Endothelial cell of umbilical vein (primary cell): Measurements from ENCODE around the gene ZNF511. TPM values are rescaled to one million over a fixed set of nuclear protein-coding genes. Genes with fewer than 3 reads are reported as not detected.

Experiments
- BruUV-seq: library from RNA; stranded (reverse); fragments of 400-500 nt; replicated peaks from 2 replicates; lab custom pipeline; 2021; lab: Mats Ljungman, UMichigan
- CTCF ChIA-PET: fragments of 300-600, 350-600 bp; sonication (Branson Sonifier 250); formaldehyde crosslinking; loops from one replicate; lab custom pipeline; 2021; ENCODE audit warnings: antibody characterized with exemption, inconsistent platforms; lab: Charles Lee
- POLR2A ChIA-PET: fragments of 300-600, 350-600 bp; sonication (Branson Sonifier 250); formaldehyde crosslinking; loops from one replicate; lab custom pipeline; 2021; ENCODE audit warnings: antibody characterized with exemption, inconsistent platforms; lab: Charles Lee
- DNase-seq: peaks from one replicate; pipeline ENCODE4 v3.0.0-alpha.2; 2011; ENCODE audit warnings: low read depth, low spot score
- FAIRE-seq: peaks from 2 replicates; lab custom pipeline; 2011; peaks lifted over from hg19 to GRCh38; lab: Jason Lieb, UNC
- H2AFZ ChIP-seq: 2 replicates; pipeline ENCODE4 v1.6.0; 2012; ENCODE audit warnings: low read depth, low read length, control low read depth, inconsistent platforms
- H3K27ac ChIP-seq: 2 replicates; pipeline ENCODE4 v1.5.1; 2011; ENCODE audit warnings: low read depth, mild to moderate bottlenecking, control low read depth, low read length, moderate library complexity; ENCODE audit not compliant: insufficient read depth
- H3K27me3 ChIP-seq, 2 experiments: 2 replicates each; pipeline versions ENCODE4 v1.6.0 to v1.6.1; 2011; ENCODE audit warnings: low read length in 2 of 2, mixed read lengths in 1 of 2; ENCODE audit not compliant: control insufficient read depth in 2 of 2, insufficient read depth in 2 of 2
- H3K36me3 ChIP-seq, 2 experiments: 2 replicates in 1 of 2; 3 replicates in 1 of 2; pipeline ENCODE4 v1.5.1; 2011; ENCODE audit warnings: low read length in 2 of 2, mild to moderate bottlenecking in 1 of 2, moderate library complexity in 1 of 2; ENCODE audit not compliant: control insufficient read depth in 2 of 2, insufficient read depth in 2 of 2; ENCODE audit errors: extremely low read depth in 1 of 2
- H3K4me1 ChIP-seq: 3 replicates; pipeline ENCODE4 v1.5.1; 2011; ENCODE audit warnings: mild to moderate bottlenecking, low read length; ENCODE audit not compliant: control insufficient read depth, insufficient read depth; ENCODE audit errors: extremely low read depth
- H3K4me2 ChIP-seq: 2 replicates; pipeline ENCODE4 v1.6.1; 2011; ENCODE audit warnings: low read length, control low read depth, mixed read lengths; ENCODE audit not compliant: insufficient read depth
- H3K4me3 ChIP-seq, 3 experiments: fragments of 200-600 bp in 1 of 3; sonication (generic), shearing (Covaris generic) in 1 of 3; replicated peaks in 1 of 3; 2 replicates each; pipeline ENCODE4 v1.5.1; 2011 to 2016; ENCODE audit warnings: control low read depth in 3 of 3, low read length in 3 of 3, mild to moderate bottlenecking in 2 of 3, inconsistent platforms in 1 of 3, low read depth in 1 of 3, moderate library complexity in 1 of 3; ENCODE audit not compliant: insufficient read depth in 1 of 3
- H3K79me2 ChIP-seq: 2 replicates; pipeline ENCODE4 v1.6.0; 2012; ENCODE audit warnings: low read length, inconsistent platforms; ENCODE audit not compliant: control insufficient read depth, insufficient read depth
- H3K9ac ChIP-seq: replicated peaks from 2 replicates; pipeline ENCODE3; 2011; ENCODE audit warnings: low read length, control low read depth; ENCODE audit not compliant: insufficient read depth; ENCODE audit errors: extremely low read depth
- H3K9me1 ChIP-seq: replicated peaks from 3 replicates; pipeline ENCODE4 v1.6.0; 2011; ENCODE audit warnings: mild to moderate bottlenecking, low read length; ENCODE audit not compliant: control insufficient read depth, insufficient read depth; ENCODE audit errors: extremely low read depth
- H3K9me3 ChIP-seq: replicated peaks from 2 replicates; pipeline ENCODE4 v1.5.1; 2012; ENCODE audit warnings: low read length, inconsistent platforms; ENCODE audit not compliant: control insufficient read depth, insufficient read depth
- H4K20me1 ChIP-seq: replicated peaks from 2 replicates; pipeline ENCODE3; 2011; ENCODE audit warnings: mild to moderate bottlenecking, low read length; ENCODE audit not compliant: control insufficient read depth, insufficient read depth; ENCODE audit errors: extremely low read depth
- EZH2 ChIP-seq: IDR thresholded peaks from 2 replicates; pipeline ENCODE4 v1.6.1; 2012; ENCODE audit warnings: borderline replicate concordance, low read depth, mild to moderate bottlenecking, moderate library complexity, low read length, inconsistent platforms; ENCODE audit not compliant: severe bottlenecking
- FOS ChIP-seq: IDR thresholded peaks from 2 replicates; pipeline ENCODE4 v1.6.1; 2011; ENCODE audit warnings: mild to moderate bottlenecking, low read length, moderate library complexity, borderline replicate concordance; ENCODE audit not compliant: insufficient read depth
- GATA2 ChIP-seq: IDR thresholded peaks from 2 replicates; pipeline ENCODE4 v1.7.0; 2011; ENCODE audit warnings: low read depth, mild to moderate bottlenecking, moderate library complexity, mixed read lengths, low read length; ENCODE audit not compliant: insufficient read length, insufficient read depth
- JUN ChIP-seq: IDR thresholded peaks from 2 replicates; pipeline ENCODE4 v1.6.1; 2011; ENCODE audit warnings: borderline replicate concordance, low read depth; ENCODE audit not compliant: insufficient read length, insufficient read depth
- MYC ChIP-seq: IDR thresholded peaks from one replicate; pipeline ENCODE4 v1.6.1; 2011; ENCODE audit warnings: mild to moderate bottlenecking, low read depth, low read length
- POLR2A ChIP-seq: IDR thresholded peaks from 2 replicates; pipeline ENCODE4 v1.6.1; 2012; ENCODE audit warnings: low read depth, mild to moderate bottlenecking, control low read depth, low read length
- POLR2AphosphoS5 ChIP-seq: IDR thresholded peaks from 2 replicates; pipeline ENCODE4 v1.6.1; 2012; ENCODE audit warnings: low read depth, mild to moderate bottlenecking, control low read depth, low read length, moderate library complexity; ENCODE audit not compliant: insufficient read depth
- dilution Hi-C: fragments of 300-500 bp; cut with MboI; formaldehyde crosslinking; loops from one replicate; pipeline ENCODE4 v1.15.0; 2019; ENCODE audit warnings: low sequenced_read_pairs; ENCODE audit not compliant: extremely low pct_ligation_motif_present
- intact Hi-C: fragments of 100-400 bp; cut with micrococcal nuclease; formaldehyde crosslinking; loops from one replicate; pipeline ENCODE4 v1.10.0; 2022
- polyA plus RNA-seq, 4 experiments: library from polyadenylated mRNA; depleted of rRNA in 3 of 4; stranded (reverse) in 3 of 4; unstranded in 1 of 4; fragments of >200 nt; gene quantifications; 2 replicates each; pipeline versions ENCODE4 v1.2.1 to v1.2.3, GENCODE V29; 2011 to 2012; ENCODE audit warnings: missing spikeins in 1 of 4
- total RNA-seq: library from RNA; stranded (reverse); gene quantifications from 2 replicates; pipeline ENCODE4 v1.2.3, GENCODE V29; 2021
- TF ChIP-seq, protein P1 (sequence below), 2 donors: IDR thresholded peaks; 1 replicate in 1 of 2; 2 replicates in 1 of 2; pipeline ENCODE4 v1.5.1; 2011; ENCODE audit warnings: low read length in 2 of 2, mild to moderate bottlenecking in 2 of 2, moderate library complexity in 2 of 2, control low read depth in 1 of 2, inconsistent platforms in 1 of 2, low read depth in 1 of 2; ENCODE audit not compliant: insufficient read depth in 1 of 2; ENCODE audit errors: extremely low read depth in 1 of 2
- TF ChIP-seq, protein P2 (sequence below): IDR thresholded peaks from 2 replicates; pipeline ENCODE4 v1.6.1; 2011; ENCODE audit not compliant: insufficient read depth, insufficient read length

ZNF511 gene
- total and polyA plus RNA-seq, 2 donors (not counting 3 experiments of a cell fraction or from before 2014, with no cell fraction given), result 25.6 to 37.9 TPM

DNA sequence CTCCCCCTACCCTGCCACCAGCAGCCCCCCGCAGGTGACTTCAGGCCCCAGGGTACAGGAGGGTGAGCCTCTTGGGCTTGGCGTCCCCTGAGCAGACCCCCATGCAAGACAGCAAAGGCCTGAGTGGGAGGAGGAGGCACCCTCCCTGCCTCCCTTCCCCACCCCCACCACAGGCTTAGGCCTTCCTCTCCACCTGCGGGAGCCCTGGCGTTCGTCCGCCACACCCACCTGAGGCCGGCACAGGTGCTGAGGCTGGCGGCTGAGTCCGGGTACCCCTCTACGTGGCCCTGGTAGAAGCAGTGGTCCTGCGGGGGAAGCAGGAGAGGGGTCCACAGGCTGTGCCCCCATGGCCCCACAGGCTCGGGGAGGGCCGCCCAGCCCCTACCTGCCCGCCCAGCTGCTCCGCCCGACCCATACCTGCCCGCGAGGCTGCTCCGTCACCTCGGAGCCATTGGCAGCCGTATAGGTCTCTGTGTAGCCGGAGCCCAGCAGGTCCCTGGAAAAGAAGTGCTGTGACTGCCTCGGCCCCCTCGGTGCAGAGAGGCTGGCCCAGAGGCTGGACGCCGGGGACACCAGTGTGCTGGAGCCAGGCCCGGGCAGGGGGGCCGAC, 35.1 kb upstream of the ZNF511 start:
- ChIA-PET CTCF (no interaction called here), POLR2A (no interaction called here)
- Histone ChIP-seq H4K20me1 (no peaks in the 10 kb centered on the region), H3K9me3 (no peaks in the 10 kb centered on the region), H3K9ac (no peak overlapping the region), H3K9me1 (no peaks in the 10 kb centered on the region), H3K4me3 (no peak overlapping the region), H3K36me3 (no peaks in the 10 kb centered on the region), H3K4me1 (no peaks in the 10 kb centered on the region), H2AFZ (no peak overlapping the region), H3K27ac (no peak overlapping the region), H3K4me2 (no peak overlapping the region), H3K27me3 (peaks cover 5 to 10% of the 10 kb centered on the region in 2 experiments), H3K79me2 (no peaks in the 10 kb centered on the region)
- BruUV-seq, result no TSS peak
- FAIRE-seq (no peak), DNase-seq (no peak)
- dilution Hi-C loops, result no loop called here
- intact Hi-C loops, result no loop called here
- TF ChIP-seq, protein P1, sequence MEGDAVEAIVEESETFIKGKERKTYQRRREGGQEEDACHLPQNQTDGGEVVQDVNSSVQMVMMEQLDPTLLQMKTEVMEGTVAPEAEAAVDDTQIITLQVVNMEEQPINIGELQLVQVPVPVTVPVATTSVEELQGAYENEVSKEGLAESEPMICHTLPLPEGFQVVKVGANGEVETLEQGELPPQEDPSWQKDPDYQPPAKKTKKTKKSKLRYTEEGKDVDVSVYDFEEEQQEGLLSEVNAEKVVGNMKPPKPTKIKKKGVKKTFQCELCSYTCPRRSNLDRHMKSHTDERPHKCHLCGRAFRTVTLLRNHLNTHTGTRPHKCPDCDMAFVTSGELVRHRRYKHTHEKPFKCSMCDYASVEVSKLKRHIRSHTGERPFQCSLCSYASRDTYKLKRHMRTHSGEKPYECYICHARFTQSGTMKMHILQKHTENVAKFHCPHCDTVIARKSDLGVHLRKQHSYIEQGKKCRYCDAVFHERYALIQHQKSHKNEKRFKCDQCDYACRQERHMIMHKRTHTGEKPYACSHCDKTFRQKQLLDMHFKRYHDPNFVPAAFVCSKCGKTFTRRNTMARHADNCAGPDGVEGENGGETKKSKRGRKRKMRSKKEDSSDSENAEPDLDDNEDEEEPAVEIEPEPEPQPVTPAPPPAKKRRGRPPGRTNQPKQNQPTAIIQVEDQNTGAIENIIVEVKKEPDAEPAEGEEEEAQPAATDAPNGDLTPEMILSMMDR (IDR thresholded peaks at IDR 0.05; ENCODE audit: extremely low read depth in 1 of 2, insufficient read depth in 1 of 2, low read depth in 1 of 2, low read length in 2 of 2), result no peak
- TF ChIP-seq JUN (no peak), POLR2A (no peak), FOS (no peak), EZH2 (no peak), MYC (no peak), POLR2AphosphoS5 (no peak), GATA2 (no peak)
- TF ChIP-seq, protein P2, sequence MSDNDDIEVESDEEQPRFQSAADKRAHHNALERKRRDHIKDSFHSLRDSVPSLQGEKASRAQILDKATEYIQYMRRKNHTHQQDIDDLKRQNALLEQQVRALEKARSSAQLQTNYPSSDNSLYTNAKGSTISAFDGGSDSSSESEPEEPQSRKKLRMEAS, result no peak
